ENCODE measurements around the gene TNNI2.

Gene TNNI2

GRCh38 chr11:1823376-1824220 lies 15.2 kb upstream of the TNNI2 start:
- DNase-seq (ENCODE audit: insufficient read length) (no peak), FAIRE-seq (no peak)
- TF ChIP-seq TAF1 (IDR thresholded peaks at IDR 0.05; ENCODE audit: borderline replicate concordance, low read depth, low read length) (no peak), POLR2AphosphoS5 (IDR thresholded peaks at IDR 0.05; ENCODE audit: low read depth, low read length) (no peak), POLR2A (IDR thresholded peaks at IDR 0.05; ENCODE audit: low read depth, low read length) (no peak)

- TF ChIP-seq TAF1 (IDR thresholded peaks at IDR 0.05; ENCODE audit: borderline replicate concordance, low read depth, low read length): no peak
- no peak for TF ChIP-seq POLR2AphosphoS5 (IDR thresholded peaks at IDR 0.05; ENCODE audit: low read depth, low read length)
- no peak for TF ChIP-seq POLR2A (IDR thresholded peaks at IDR 0.05; ENCODE audit: low read depth, low read length)
- DNase-seq (ENCODE audit: insufficient read length) (no peak), FAIRE-seq (no peak)
Measured at GRCh38 chr11:1824221-1825038, 14.4 kb upstream of the TNNI2 start.

GRCh38 chr11:1825039-1825740 lies 13.6 kb upstream of the TNNI2 start:
- TF ChIP-seq POLR2AphosphoS5 (IDR thresholded peaks at IDR 0.05; ENCODE audit: low read depth, low read length) (no peak), POLR2A (IDR thresholded peaks at IDR 0.05; ENCODE audit: low read depth, low read length) (no peak), TAF1 (IDR thresholded peaks at IDR 0.05; ENCODE audit: borderline replicate concordance, low read depth, low read length) (no peak)
- DNase-seq (ENCODE audit: insufficient read length) (peak; percentile 76), FAIRE-seq (no peak)

DNA sequence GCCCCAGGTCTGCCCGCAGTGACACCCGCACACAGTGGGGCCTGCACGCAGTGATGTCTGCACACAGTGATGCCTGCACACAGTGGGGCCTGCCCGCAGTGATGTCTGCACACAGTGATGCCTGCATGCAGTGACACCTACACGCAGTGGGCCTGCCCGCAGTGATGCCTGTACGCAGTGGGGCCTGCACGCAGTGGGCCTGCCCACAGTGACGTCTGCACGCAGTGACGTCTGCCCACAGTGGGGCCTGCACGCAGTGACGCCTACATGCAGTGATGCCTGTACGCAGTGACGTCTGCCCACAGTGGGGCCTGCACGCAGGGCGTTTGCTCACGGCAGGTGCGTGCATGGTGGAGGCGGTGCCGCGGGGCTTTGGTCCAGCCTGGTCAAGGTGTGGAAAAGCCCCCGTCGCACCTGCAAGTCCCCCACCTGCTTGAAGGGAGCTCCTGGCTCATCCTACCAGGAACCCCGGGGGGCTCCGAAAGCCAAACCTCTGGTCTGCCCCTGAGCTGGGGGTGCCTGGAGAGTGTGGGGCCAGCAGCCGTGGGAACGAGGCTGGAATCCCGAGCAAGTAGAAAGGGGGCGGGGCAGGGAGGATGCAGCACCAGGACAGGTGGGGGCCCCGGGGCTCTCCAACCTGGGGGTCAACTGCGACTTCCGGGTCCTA lies 12.9 kb upstream of the TNNI2 start:
- FAIRE-seq (no peak), DNase-seq (ENCODE audit: insufficient read length) (no peak)
- TF ChIP-seq POLR2A (IDR thresholded peaks at IDR 0.05; ENCODE audit: low read depth, low read length): no peak
- TF ChIP-seq POLR2AphosphoS5 (IDR thresholded peaks at IDR 0.05; ENCODE audit: low read depth, low read length): no peak
- no peak for TF ChIP-seq TAF1 (IDR thresholded peaks at IDR 0.05; ENCODE audit: borderline replicate concordance, low read depth, low read length)

DNA sequence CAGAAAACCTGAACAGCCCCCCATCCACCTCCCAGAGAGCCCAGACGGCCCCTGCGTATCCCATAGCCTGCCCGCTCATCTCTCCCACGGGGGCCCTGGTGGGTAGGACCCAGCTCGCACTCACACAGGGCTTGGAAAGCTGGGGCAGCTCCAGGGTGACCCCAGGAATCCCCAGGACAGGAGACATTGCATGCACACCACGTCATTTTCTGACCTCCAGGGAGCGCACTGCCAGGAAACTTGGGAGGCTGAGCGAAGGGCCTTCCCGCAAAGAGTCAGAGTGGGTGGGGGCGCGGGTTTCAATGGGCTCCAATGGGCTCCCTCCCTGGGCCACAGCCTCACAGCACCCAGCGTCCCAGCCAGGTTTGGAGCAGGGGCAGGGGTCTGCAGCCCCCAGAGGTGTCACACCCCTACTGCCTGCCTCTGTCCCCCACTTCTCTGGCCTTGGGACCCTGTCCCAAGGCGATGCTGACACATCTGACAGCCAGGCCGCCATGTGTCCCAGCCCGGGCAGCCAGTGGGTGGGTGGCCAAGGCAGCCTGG lies 12.2 kb upstream of the TNNI2 start:
- FAIRE-seq (no peak), DNase-seq (ENCODE audit: insufficient read length) (peak; percentile 45)

GRCh38 chr11:1827095-1827813 lies 11.5 kb upstream of the TNNI2 start:
- DNase-seq (ENCODE audit: insufficient read length) (no peak), FAIRE-seq (no peak)
- TF ChIP-seq TAF1 (IDR thresholded peaks at IDR 0.05; ENCODE audit: borderline replicate concordance, low read depth, low read length): no peak
- TF ChIP-seq POLR2AphosphoS5 (IDR thresholded peaks at IDR 0.05; ENCODE audit: low read depth, low read length): no peak
- no peak for TF ChIP-seq POLR2A (IDR thresholded peaks at IDR 0.05; ENCODE audit: low read depth, low read length)

More for the DNA sequence above, 12.2 kb upstream of the TNNI2 start:
- TF ChIP-seq POLR2A (IDR thresholded peaks at IDR 0.05; ENCODE audit: low read depth, low read length) (no peak), TAF1 (IDR thresholded peaks at IDR 0.05; ENCODE audit: borderline replicate concordance, low read depth, low read length) (no peak), POLR2AphosphoS5 (IDR thresholded peaks at IDR 0.05; ENCODE audit: low read depth, low read length) (no peak)

DNA sequence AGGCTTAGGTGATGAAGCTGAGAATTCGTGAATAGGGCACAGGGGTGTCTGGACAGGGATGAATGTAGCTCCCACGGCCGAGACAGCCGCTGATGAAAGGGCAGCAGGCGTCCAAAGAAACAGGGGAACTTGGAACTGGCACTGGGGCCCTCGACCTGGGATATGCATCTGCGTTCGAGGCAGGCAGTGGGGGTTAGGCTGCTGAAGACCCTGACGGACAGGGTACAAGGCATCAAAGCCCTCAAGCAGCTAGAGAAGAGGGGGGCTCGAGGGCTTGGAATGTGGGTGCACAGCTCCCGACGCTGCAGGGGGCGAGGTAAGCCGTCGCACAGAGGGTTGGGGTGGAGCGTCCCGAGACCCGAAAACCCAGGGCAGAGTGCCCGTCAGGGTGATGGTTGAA lies 10.8 kb upstream of the TNNI2 start:
- TF ChIP-seq POLR2AphosphoS5 (IDR thresholded peaks at IDR 0.05; ENCODE audit: low read depth, low read length) (no peak), POLR2A (IDR thresholded peaks at IDR 0.05; ENCODE audit: low read depth, low read length) (no peak), TAF1 (IDR thresholded peaks at IDR 0.05; ENCODE audit: borderline replicate concordance, low read depth, low read length) (no peak)
- FAIRE-seq (no peak), DNase-seq (ENCODE audit: insufficient read length) (no peak)

DNA sequence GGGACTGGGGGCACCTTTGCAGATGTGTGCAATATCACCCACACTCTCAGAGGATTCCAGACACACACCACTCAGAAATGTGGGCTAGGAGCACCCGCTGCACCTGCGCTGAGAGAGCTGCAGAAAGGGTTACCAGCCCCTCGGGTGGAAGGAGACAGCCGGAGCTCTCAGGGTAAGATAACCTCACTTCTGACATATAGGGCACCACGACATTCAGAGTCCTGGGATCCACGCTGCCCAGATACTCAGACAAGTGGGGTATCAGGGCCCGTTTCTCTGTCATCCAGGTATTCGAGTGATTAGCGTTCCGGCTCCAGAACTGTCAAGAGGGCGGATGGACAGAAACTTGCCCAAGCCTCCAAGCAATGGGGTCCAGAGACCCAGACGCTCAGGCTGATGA lies 10.2 kb upstream of the TNNI2 start:
- TF ChIP-seq POLR2AphosphoS5 (IDR thresholded peaks at IDR 0.05; ENCODE audit: low read depth, low read length) (no peak), TAF1 (IDR thresholded peaks at IDR 0.05; ENCODE audit: borderline replicate concordance, low read depth, low read length) (no peak), POLR2A (IDR thresholded peaks at IDR 0.05; ENCODE audit: low read depth, low read length) (no peak)
- FAIRE-seq (no peak), DNase-seq (ENCODE audit: insufficient read length) (no peak)

GRCh38 chr11:1829039-1829820 lies 9.6 kb upstream of the TNNI2 start:
- FAIRE-seq: no peak
- TF ChIP-seq TAF1 (IDR thresholded peaks at IDR 0.05; ENCODE audit: borderline replicate concordance, low read depth, low read length) (no peak), POLR2A (IDR thresholded peaks at IDR 0.05; ENCODE audit: low read depth, low read length) (no peak), POLR2AphosphoS5 (IDR thresholded peaks at IDR 0.05; ENCODE audit: low read depth, low read length) (no peak)
- peak; percentile 25 for DNase-seq (ENCODE audit: insufficient read length)
